Measurements from ENCODE around the gene AAK1. TPM values are rescaled to one million over a fixed set of nuclear protein-coding genes. Genes with fewer than 3 reads are reported as not detected.
A peak's percentile ranks its signal among the peaks of the same experiment; 100 is the strongest.

Gene AAK1
- total and polyA plus RNA-seq, 2 donors (not counting 1 experiment from before 2014, with no cell fraction given): 43.5 to 45.7 TPM

GRCh38 chr2:69634196-69634821, 9.2 kb downstream of the AAK1 start:
- TF ChIP-seq, protein P1, sequence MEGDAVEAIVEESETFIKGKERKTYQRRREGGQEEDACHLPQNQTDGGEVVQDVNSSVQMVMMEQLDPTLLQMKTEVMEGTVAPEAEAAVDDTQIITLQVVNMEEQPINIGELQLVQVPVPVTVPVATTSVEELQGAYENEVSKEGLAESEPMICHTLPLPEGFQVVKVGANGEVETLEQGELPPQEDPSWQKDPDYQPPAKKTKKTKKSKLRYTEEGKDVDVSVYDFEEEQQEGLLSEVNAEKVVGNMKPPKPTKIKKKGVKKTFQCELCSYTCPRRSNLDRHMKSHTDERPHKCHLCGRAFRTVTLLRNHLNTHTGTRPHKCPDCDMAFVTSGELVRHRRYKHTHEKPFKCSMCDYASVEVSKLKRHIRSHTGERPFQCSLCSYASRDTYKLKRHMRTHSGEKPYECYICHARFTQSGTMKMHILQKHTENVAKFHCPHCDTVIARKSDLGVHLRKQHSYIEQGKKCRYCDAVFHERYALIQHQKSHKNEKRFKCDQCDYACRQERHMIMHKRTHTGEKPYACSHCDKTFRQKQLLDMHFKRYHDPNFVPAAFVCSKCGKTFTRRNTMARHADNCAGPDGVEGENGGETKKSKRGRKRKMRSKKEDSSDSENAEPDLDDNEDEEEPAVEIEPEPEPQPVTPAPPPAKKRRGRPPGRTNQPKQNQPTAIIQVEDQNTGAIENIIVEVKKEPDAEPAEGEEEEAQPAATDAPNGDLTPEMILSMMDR (conservative IDR thresholded peaks at IDR 0.05 in 1 of 2, IDR thresholded peaks at IDR 0.05 in 1 of 2; ENCODE audit: low read depth in 1 of 2, low read length in 2 of 2): no peak
- no peak for TF ChIP-seq EZH2 (IDR thresholded peaks at IDR 0.05; ENCODE audit: low read length, missing control alignments)
- no peak overlapping the region for H3K27ac ChIP-seq (ENCODE audit: insufficient read depth, low read length)
- no peak overlapping the region for H3K9ac ChIP-seq (ENCODE audit: insufficient read depth, low read length)
- H3K36me3 ChIP-seq (ENCODE audit: control insufficient read depth, insufficient read depth, low read length): peaks cover 2% of the 10 kb centered on the region
- H3K4me3 ChIP-seq (replicated peaks in 1 of 4; ENCODE audit: control extremely low read depth in 1 of 4, insufficient read depth in 1 of 4, low read depth in 3 of 4, low read length in 4 of 4): no peak overlapping the region
- no peak overlapping the region for H2AFZ ChIP-seq (ENCODE audit: low read length)
- no peaks in the 10 kb centered on the region for H3K9me3 ChIP-seq (ENCODE audit: control insufficient read depth, insufficient read depth, low read depth, low read length)
- H3K79me2 ChIP-seq (ENCODE audit: control insufficient read depth, insufficient read depth, low read length): peaks cover 82% of the 10 kb centered on the region
- peaks cover 3% of the 10 kb centered on the region for H4K20me1 ChIP-seq (ENCODE audit: control insufficient read depth, extremely low read depth, insufficient read depth, low read length)
- no peak overlapping the region for H3K4me2 ChIP-seq (ENCODE audit: extremely low read depth, insufficient read depth, low read length)
- no peaks in the 10 kb centered on the region for H3K27me3 ChIP-seq (ENCODE audit: control insufficient read depth, insufficient read depth, low read length)
- H3K4me1 ChIP-seq (ENCODE audit: control insufficient read depth, extremely low read depth, insufficient read depth, low read length): no peaks in the 10 kb centered on the region
- DNase-seq (ENCODE audit: low read depth in 2 of 2): peak in 1 of 2 donors; percentile 20

DNA sequence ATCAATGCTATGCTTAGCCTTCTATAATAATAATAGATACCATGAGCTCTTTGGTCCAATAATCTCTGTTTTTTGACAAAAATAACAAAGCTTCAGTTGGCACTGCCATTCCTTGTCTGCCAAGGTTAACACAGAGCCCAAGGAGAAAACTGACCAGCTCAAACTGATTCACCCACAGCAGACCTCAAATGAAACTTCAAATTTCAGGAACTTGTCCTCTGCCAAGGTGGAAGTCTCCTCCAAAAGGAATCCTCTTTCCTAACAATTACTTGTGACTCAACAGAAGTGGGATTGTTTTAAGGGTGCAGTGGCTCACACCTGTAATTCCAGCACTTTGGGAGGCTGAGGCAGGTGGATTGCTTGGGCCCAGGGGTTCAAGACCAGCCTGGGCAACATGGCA, 12.1 kb downstream of the AAK1 start:
- Histone ChIP-seq H3K9me3 (ENCODE audit: control insufficient read depth, insufficient read depth, low read depth, low read length) (no peaks in the 10 kb centered on the region), H3K36me3 (ENCODE audit: control insufficient read depth, insufficient read depth, low read length) (no peaks in the 10 kb centered on the region), H2AFZ (ENCODE audit: low read length) (no peak overlapping the region), H3K4me3 (replicated peaks in 1 of 4; ENCODE audit: control extremely low read depth in 1 of 4, insufficient read depth in 1 of 4, low read depth in 3 of 4, low read length in 4 of 4) (no peak overlapping the region), H3K27ac (ENCODE audit: insufficient read depth, low read length) (no peak overlapping the region), H4K20me1 (ENCODE audit: control insufficient read depth, extremely low read depth, insufficient read depth, low read length) (no peaks in the 10 kb centered on the region), H3K27me3 (ENCODE audit: control insufficient read depth, insufficient read depth, low read length) (no peaks in the 10 kb centered on the region), H3K79me2 (ENCODE audit: control insufficient read depth, insufficient read depth, low read length) (peaks cover 76% of the 10 kb centered on the region), H3K9ac (ENCODE audit: insufficient read depth, low read length) (no peak overlapping the region), H3K4me1 (ENCODE audit: control insufficient read depth, extremely low read depth, insufficient read depth, low read length) (no peaks in the 10 kb centered on the region), H3K4me2 (ENCODE audit: extremely low read depth, insufficient read depth, low read length) (no peak overlapping the region)
- no peak for TF ChIP-seq EZH2 (IDR thresholded peaks at IDR 0.05; ENCODE audit: low read length, missing control alignments)
- TF ChIP-seq, protein P1 (conservative IDR thresholded peaks at IDR 0.05 in 1 of 2, IDR thresholded peaks at IDR 0.05 in 1 of 2; ENCODE audit: low read depth in 1 of 2, low read length in 2 of 2): no peak
- DNase-seq (ENCODE audit: low read depth in 2 of 2): no peak

GRCh38 chr2:69629921-69630608, 13.5 kb downstream of the AAK1 start:
- Histone ChIP-seq H3K27me3 (ENCODE audit: control insufficient read depth, insufficient read depth, low read length) (no peaks in the 10 kb centered on the region), H3K9ac (ENCODE audit: insufficient read depth, low read length) (no peak overlapping the region), H3K27ac (ENCODE audit: insufficient read depth, low read length) (no peak overlapping the region), H3K9me3 (ENCODE audit: control insufficient read depth, insufficient read depth, low read depth, low read length) (no peaks in the 10 kb centered on the region), H3K36me3 (ENCODE audit: control insufficient read depth, insufficient read depth, low read length) (no peaks in the 10 kb centered on the region), H2AFZ (ENCODE audit: low read length) (no peak overlapping the region), H3K4me1 (ENCODE audit: control insufficient read depth, extremely low read depth, insufficient read depth, low read length) (no peaks in the 10 kb centered on the region), H4K20me1 (ENCODE audit: control insufficient read depth, extremely low read depth, insufficient read depth, low read length) (peaks cover 2% of the 10 kb centered on the region), H3K79me2 (ENCODE audit: control insufficient read depth, insufficient read depth, low read length) (peaks cover 74% of the 10 kb centered on the region), H3K4me3 (replicated peaks in 1 of 4; ENCODE audit: control extremely low read depth in 1 of 4, insufficient read depth in 1 of 4, low read depth in 3 of 4, low read length in 4 of 4) (no peak overlapping the region), H3K4me2 (ENCODE audit: extremely low read depth, insufficient read depth, low read length) (no peak overlapping the region)
- TF ChIP-seq, protein P1 (conservative IDR thresholded peaks at IDR 0.05 in 1 of 2, IDR thresholded peaks at IDR 0.05 in 1 of 2; ENCODE audit: low read depth in 1 of 2, low read length in 2 of 2): no peak
- TF ChIP-seq EZH2 (IDR thresholded peaks at IDR 0.05; ENCODE audit: low read length, missing control alignments): no peak
- DNase-seq (ENCODE audit: low read depth in 2 of 2): no peak

Measured in fibroblast of lung (primary cell).